Neural cell (in vitro differentiated cells): ENCODE results near the gene SUPT20HL2.

ENCODE experiments used
- CTCF ChIP-seq: fragments of 450-650 bp; IDR thresholded peaks from 2 replicates; pipeline ENCODE4 v1.5.1; 2014; ENCODE audit warnings: antibody characterized with exemption, mild to moderate bottlenecking, moderate library complexity; ENCODE audit not compliant: poor library complexity, severe bottlenecking
- EP300 ChIP-seq: fragments of 450-650 bp; conservative IDR thresholded peaks from 2 replicates; pipeline ENCODE4 v1.6.1; 2014; ENCODE audit warnings: antibody characterized with exemption, mild to moderate bottlenecking, moderate library complexity; ENCODE audit not compliant: poor library complexity, severe bottlenecking
- EZH2 ChIP-seq: fragments of 200-600, 300-800 bp; shearing (Covaris generic), sonication (generic); IDR thresholded peaks from 2 replicates; pipeline ENCODE4 v1.6.1; 2014; ENCODE audit warnings: antibody characterized with exemption, low read length, borderline replicate concordance, mild to moderate bottlenecking; ENCODE audit not compliant: insufficient read depth, poor library complexity, severe bottlenecking
- MXI1 ChIP-seq: fragments of 450-650 bp; conservative IDR thresholded peaks from 2 replicates; pipeline ENCODE4 v1.6.1; 2014; ENCODE audit warnings: antibody characterized with exemption, mild to moderate bottlenecking; ENCODE audit not compliant: poor library complexity, severe bottlenecking
- POLR2AphosphoS5 ChIP-seq: IDR thresholded peaks from 2 replicates; pipeline ENCODE4 v1.6.1; 2012
- RAD21 ChIP-seq: fragments of 450-650 bp; conservative IDR thresholded peaks from 2 replicates; pipeline ENCODE4 v1.6.1; 2014; ENCODE audit warnings: antibody characterized with exemption, mild to moderate bottlenecking, moderate library complexity
- REST ChIP-seq: IDR thresholded peaks from 2 replicates; pipeline ENCODE4 v1.6.1; 2012; ENCODE audit warnings: borderline replicate concordance
- SMC3 ChIP-seq: fragments of 450-650 bp; conservative IDR thresholded peaks from 2 replicates; pipeline ENCODE4 v1.6.1; 2014; ENCODE audit warnings: antibody characterized with exemption, mild to moderate bottlenecking, moderate library complexity; ENCODE audit not compliant: poor library complexity
- TAF1 ChIP-seq: IDR thresholded peaks from 2 replicates; pipeline ENCODE4 v1.6.1; 2012; ENCODE audit warnings: low read depth

- TF ChIP-seq EZH2 (no peak), CTCF (no peak), SMC3 (no peak), MXI1 (no peak), POLR2AphosphoS5 (no peak), REST (no peak), EP300 (no peak), TAF1 (no peak), RAD21 (no peak)
These were observed 22.0 kb upstream of the SUPT20HL2 start for GRCh38 chrX:24335871-24336270.
